IMR-90 (cell line): ENCODE results near the gene RNF223. TPM values are rescaled to one million over a fixed set of nuclear protein-coding genes. Genes with fewer than 3 reads are reported as not detected.

Experiments
- ATAC-seq: fragments of 200-7000 bp; cut with Tn5 transposase; 2 replicates; pipeline ENCODE4 v1.9.1; 2020; ENCODE audit warnings: low read depth, mild to moderate bottlenecking, moderate library complexity
- BruUV-seq: library from RNA; stranded (reverse); fragments of 400-500 nt; replicated peaks from 2 replicates; lab custom pipeline; 2021; lab: Mats Ljungman, UMichigan
- CTCF ChIA-PET: fragments of 300-600 bp; formaldehyde crosslinking; extraction: SDS; loops from one replicate; lab custom pipeline; 2021; ENCODE audit warnings: antibody characterized with exemption; lab: Yijun Ruan, JAX
- POLR2A ChIA-PET: fragments of 300-600 bp; sonication (Branson Sonifier 250); formaldehyde crosslinking; loops from one replicate; lab custom pipeline; 2022; ENCODE audit warnings: antibody characterized with exemption; ENCODE audit not compliant: unreplicated experiment; lab: Charles Lee
- DNase-seq: peaks from one replicate; pipeline ENCODE4 v3.0.0; 2013
- H2AFZ ChIP-seq: replicated peaks from 2 replicates; pipeline ENCODE3; 2013; ENCODE audit warnings: low read length, mild to moderate bottlenecking; ENCODE audit not compliant: poor library complexity
- H2AK5ac ChIP-seq: 2 replicates; pipeline ENCODE4 v1.6.1; 2013; ENCODE audit warnings: low read depth, low read length, inconsistent platforms
- H2AK9ac ChIP-seq: replicated peaks from 2 replicates; pipeline ENCODE3; 2013; ENCODE audit warnings: mild to moderate bottlenecking, low read depth, low read length, moderate library complexity; ENCODE audit not compliant: poor library complexity
- H2BK120ac ChIP-seq: 2 replicates; pipeline ENCODE4 v1.6.1; 2013; ENCODE audit warnings: low read depth, low read length, inconsistent platforms
- H2BK15ac ChIP-seq: 3 replicates; pipeline ENCODE4 v1.6.1; 2013; ENCODE audit warnings: low read depth, low read length, inconsistent platforms
- H2BK20ac ChIP-seq: 2 replicates; pipeline ENCODE4 v1.6.1; 2013; ENCODE audit warnings: low read depth, mild to moderate bottlenecking, inconsistent platforms, low read length, moderate library complexity
- H2BK5ac ChIP-seq: 2 replicates; pipeline ENCODE4 v1.6.1; 2013; ENCODE audit warnings: mild to moderate bottlenecking, low read depth, low read length, inconsistent platforms; ENCODE audit not compliant: poor library complexity, severe bottlenecking
- H3K14ac ChIP-seq: replicated peaks from 2 replicates; pipeline ENCODE4 v1.6.1; 2013; ENCODE audit warnings: low read depth, low read length, inconsistent platforms
- H3K18ac ChIP-seq: 2 replicates; pipeline ENCODE4 v1.6.1; 2013; ENCODE audit warnings: low read depth, low read length, control low read depth
- H3K23ac ChIP-seq: 2 replicates; pipeline ENCODE4 v1.6.1; 2013; ENCODE audit warnings: low read depth, low read length, inconsistent platforms
- H3K27ac ChIP-seq: 2 replicates; pipeline ENCODE4 v1.5.1; 2013; ENCODE audit warnings: mild to moderate bottlenecking, control low read depth, low read length; ENCODE audit not compliant: insufficient read depth
- H3K27me3 ChIP-seq: 2 replicates; pipeline ENCODE4 v1.6.1; 2013; ENCODE audit warnings: low read length; ENCODE audit not compliant: control insufficient read depth, insufficient read depth
- H3K36me3 ChIP-seq: 2 replicates; pipeline ENCODE4 v1.6.1; 2013; ENCODE audit warnings: low read length, mixed read lengths; ENCODE audit not compliant: control insufficient read depth, insufficient read depth
- H3K4ac ChIP-seq: 2 replicates; pipeline ENCODE4 v1.6.1; 2013; ENCODE audit warnings: low read depth, low read length, inconsistent platforms
- H3K4me1 ChIP-seq: 2 replicates; pipeline ENCODE4 v1.6.1; 2013; ENCODE audit warnings: low read length, mixed read lengths; ENCODE audit not compliant: control insufficient read depth, insufficient read depth
- H3K4me2 ChIP-seq: 2 replicates; pipeline ENCODE4 v1.6.1; 2013; ENCODE audit warnings: low read depth, mild to moderate bottlenecking, control low read depth, low read length, moderate library complexity
- H3K4me3 ChIP-seq: 2 replicates; pipeline ENCODE4 v1.5.1; 2013; ENCODE audit warnings: low read depth, mild to moderate bottlenecking, control low read depth, low read length, moderate library complexity; ENCODE audit not compliant: insufficient read depth
- H3K56ac ChIP-seq: 2 replicates; pipeline ENCODE4 v1.6.1; 2013; ENCODE audit warnings: low read length, inconsistent platforms; ENCODE audit not compliant: insufficient read depth; ENCODE audit errors: extremely low read depth
- H3K79me1 ChIP-seq, 2 experiments: 2 replicates each; pipeline ENCODE4 v1.6.1; 2013; ENCODE audit warnings: low read length in 2 of 2, inconsistent platforms in 1 of 2, low read depth in 1 of 2
- H3K9ac ChIP-seq: 2 replicates; pipeline ENCODE4 v1.6.1; 2013; ENCODE audit warnings: low read depth, low read length, control low read depth
- H3K9me1 ChIP-seq: 2 replicates; pipeline ENCODE4 v1.6.1; 2013; ENCODE audit warnings: low read length, inconsistent platforms; ENCODE audit not compliant: insufficient read depth
- H3K9me3 ChIP-seq: 2 replicates; pipeline ENCODE4 v1.6.1; 2013; ENCODE audit warnings: low read length; ENCODE audit not compliant: control insufficient read depth, insufficient read depth
- H4K20me1 ChIP-seq: 2 replicates; pipeline ENCODE4 v1.6.1; 2013; ENCODE audit warnings: low read length, inconsistent platforms; ENCODE audit not compliant: insufficient read depth
- H4K5ac ChIP-seq: 2 replicates; pipeline ENCODE4 v1.6.1; 2013; ENCODE audit warnings: mild to moderate bottlenecking, low read depth, low read length, control low read depth
- H4K8ac ChIP-seq, 2 experiments: 2 replicates each; pipeline ENCODE4 v1.6.1; 2013; ENCODE audit warnings: low read depth in 2 of 2, low read length in 2 of 2, control low read depth in 1 of 2, inconsistent platforms in 1 of 2
- H4K91ac ChIP-seq: 2 replicates; pipeline ENCODE4 v1.6.1; 2013; ENCODE audit warnings: low read depth, low read length, inconsistent platforms; ENCODE audit not compliant: insufficient read depth
- BHLHE40 ChIP-seq: fragments of 150-350 bp; IDR thresholded peaks from 2 replicates; pipeline ENCODE4 v1.6.1; 2016; ENCODE audit warnings: mild to moderate bottlenecking, low read depth, low read length
- CEBPB ChIP-seq: IDR thresholded peaks from 2 replicates; pipeline ENCODE4 v1.6.1; 2012; ENCODE audit warnings: low read depth, low read length, improper control_type of control experiment
- CHD1 ChIP-seq: IDR thresholded peaks from 2 replicates; pipeline ENCODE4 v1.6.1; 2012; ENCODE audit warnings: low read depth, low read length, improper control_type of control experiment
- MAFK ChIP-seq: IDR thresholded peaks from 2 replicates; pipeline ENCODE4 v1.6.1; 2012; ENCODE audit warnings: low read depth, low read length, improper control_type of control experiment
- MXI1 ChIP-seq: IDR thresholded peaks from 2 replicates; pipeline ENCODE4 v1.6.1; 2012; ENCODE audit warnings: low read depth, mild to moderate bottlenecking, low read length, moderate library complexity, borderline replicate concordance
- RCOR1 ChIP-seq: IDR thresholded peaks from 2 replicates; pipeline ENCODE4 v1.6.1; 2012; ENCODE audit warnings: mild to moderate bottlenecking, low read length, improper control_type of control experiment; ENCODE audit not compliant: insufficient replicate concordance
- WGBS, 2 experiments: methylation state at CpG; one replicate each; pipeline versions ENCODE4 v1.1.5 to v1.1.7; 2013; ENCODE audit warnings: missing lambda C conversion rate in 2 of 2; ENCODE audit not compliant: insufficient read length in 1 of 2; ENCODE audit errors: extremely low coverage in 2 of 2; 5-methylcytosine and 5-hydroxymethylcytosine counted together
- dilution Hi-C: fragments of 300-500 bp; cut with HindIII; formaldehyde crosslinking; loops from one replicate; pipeline ENCODE4 v1.14.3; 2018; ENCODE audit warnings: low sequenced_read_pairs; ENCODE audit not compliant: unreplicated experiment
- in situ Hi-C: fragments of 300-500 bp; cut with MboI; formaldehyde crosslinking; loops from 3 replicates; pipeline ENCODE4 v1.14.3; 2019; ENCODE audit warnings: low sequenced_read_pairs, inconsistent platforms, mixed read lengths
- intact Hi-C: fragments of 100-400 bp; cut with micrococcal nuclease; formaldehyde crosslinking; loops from 2 replicates; pipeline ENCODE4 v1.10.0; 2022
- polyA plus RNA-seq, 3 experiments: library from polyadenylated mRNA; depleted of rRNA; stranded (reverse); fragments of >200 nt; gene quantifications; 2 replicates each; pipeline ENCODE4 v1.2.3, GENCODE V29; 2012; ENCODE audit warnings: low replicate concordance in 1 of 3
- total RNA-seq: library from RNA; depleted of rRNA; stranded (reverse); fragments of >200 nt; gene quantifications from 2 replicates; pipeline ENCODE4 v1.2.3, GENCODE V29; 2012
- TF ChIP-seq, protein P1 (sequence below): conservative IDR thresholded peaks from 2 replicates; pipeline ENCODE4 v1.5.1; 2012; ENCODE audit warnings: mild to moderate bottlenecking, low read depth, low read length, improper control_type of control experiment
- TF ChIP-seq, protein P2 (sequence below): fragments of 150-350 bp; IDR thresholded peaks from 2 replicates; pipeline ENCODE4 v1.6.1; 2016; ENCODE audit warnings: low read depth, mild to moderate bottlenecking, low read length, moderate library complexity, borderline replicate concordance

Gene RNF223
- total and polyA plus RNA-seq, 2 of the 4 experiments (the other 2 are of a cell fraction): not detected

DNA sequence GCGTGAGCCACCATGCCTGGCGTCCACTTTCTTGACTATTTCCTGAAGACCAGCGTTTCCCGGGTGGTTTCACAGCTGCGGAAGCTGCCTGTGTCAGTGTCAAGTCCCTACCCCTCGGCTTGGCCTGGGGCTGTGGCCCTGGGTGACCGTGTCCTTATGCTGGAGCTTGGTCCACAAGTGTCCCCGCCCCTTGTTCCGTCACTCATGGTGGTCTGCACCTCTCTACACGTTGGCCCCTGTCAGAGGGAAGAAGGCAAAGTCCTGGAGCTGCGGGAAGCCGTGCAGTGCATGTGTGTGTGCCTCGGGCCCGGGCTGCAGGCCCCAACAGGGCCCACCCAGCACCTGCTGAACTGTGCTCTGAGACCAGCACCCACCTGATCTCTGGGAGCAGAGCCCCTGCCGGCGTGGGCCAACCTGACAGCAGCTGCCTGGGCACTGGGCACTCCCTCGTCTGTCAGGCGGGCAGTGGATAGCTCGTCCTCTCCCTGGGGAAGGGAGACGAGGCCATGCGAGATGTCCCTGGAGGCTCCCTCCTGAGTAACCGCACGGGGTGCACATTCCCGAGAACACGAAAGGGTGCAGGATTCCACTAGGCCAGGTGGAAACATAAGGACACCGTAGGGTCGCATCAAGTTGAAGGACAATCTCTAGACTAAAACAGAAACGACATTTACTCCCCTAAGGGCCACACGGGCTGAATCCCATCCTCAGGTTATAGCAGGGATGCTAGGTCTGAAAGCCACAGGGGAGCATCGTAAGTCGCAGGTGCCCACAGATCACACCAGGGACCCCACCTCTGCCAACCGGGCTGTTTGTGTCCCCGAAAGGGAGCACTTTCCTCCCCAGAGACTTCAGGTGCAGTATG is 44.1 kb upstream of the RNF223 start (continued):
- TF ChIP-seq MXI1 (no peak), RCOR1 (no peak)

DNA sequence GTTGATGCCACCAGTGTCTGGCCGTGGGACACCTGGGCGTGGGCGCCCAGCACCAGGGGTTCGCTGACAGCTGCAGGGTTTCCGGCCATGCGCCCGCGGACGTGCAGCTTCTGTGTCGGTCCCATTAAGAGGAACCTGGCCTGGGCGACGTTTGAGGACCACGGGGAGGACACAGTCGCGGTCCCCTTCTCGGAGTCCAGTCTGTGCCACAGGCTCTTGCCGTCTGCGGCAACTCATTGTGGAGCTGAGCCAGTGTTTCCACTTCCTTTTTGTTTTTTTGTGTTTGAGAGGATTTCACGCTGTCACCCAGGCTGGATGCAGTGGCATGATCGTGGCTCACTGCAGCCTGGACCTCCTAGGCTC is 43.3 kb upstream of the RNF223 start:
- H3K18ac ChIP-seq: no peak overlapping the region
- ChIA-PET POLR2A (no interaction called here), CTCF (no interaction called here)
- H3K56ac ChIP-seq: no peak overlapping the region
- 0 out of 2 replicates have a peak, but pooled peaks cover 3% of the 10 kb centered on the region for H3K36me3 ChIP-seq
- no peak overlapping the region for H4K8ac ChIP-seq
- in situ Hi-C loops: no loop called here
- no peak overlapping the region for H2BK20ac ChIP-seq
- no peak overlapping the region for H3K4me2 ChIP-seq
- peaks cover 5% of the 10 kb centered on the region; the same call in 1 of the 2 replicates for H3K9me3 ChIP-seq
- TF ChIP-seq CEBPB: no peak
- TF ChIP-seq, protein P1, sequence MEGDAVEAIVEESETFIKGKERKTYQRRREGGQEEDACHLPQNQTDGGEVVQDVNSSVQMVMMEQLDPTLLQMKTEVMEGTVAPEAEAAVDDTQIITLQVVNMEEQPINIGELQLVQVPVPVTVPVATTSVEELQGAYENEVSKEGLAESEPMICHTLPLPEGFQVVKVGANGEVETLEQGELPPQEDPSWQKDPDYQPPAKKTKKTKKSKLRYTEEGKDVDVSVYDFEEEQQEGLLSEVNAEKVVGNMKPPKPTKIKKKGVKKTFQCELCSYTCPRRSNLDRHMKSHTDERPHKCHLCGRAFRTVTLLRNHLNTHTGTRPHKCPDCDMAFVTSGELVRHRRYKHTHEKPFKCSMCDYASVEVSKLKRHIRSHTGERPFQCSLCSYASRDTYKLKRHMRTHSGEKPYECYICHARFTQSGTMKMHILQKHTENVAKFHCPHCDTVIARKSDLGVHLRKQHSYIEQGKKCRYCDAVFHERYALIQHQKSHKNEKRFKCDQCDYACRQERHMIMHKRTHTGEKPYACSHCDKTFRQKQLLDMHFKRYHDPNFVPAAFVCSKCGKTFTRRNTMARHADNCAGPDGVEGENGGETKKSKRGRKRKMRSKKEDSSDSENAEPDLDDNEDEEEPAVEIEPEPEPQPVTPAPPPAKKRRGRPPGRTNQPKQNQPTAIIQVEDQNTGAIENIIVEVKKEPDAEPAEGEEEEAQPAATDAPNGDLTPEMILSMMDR: no peak
- no peak for TF ChIP-seq CHD1
- no peak for TF ChIP-seq BHLHE40
- TF ChIP-seq, protein P2, sequence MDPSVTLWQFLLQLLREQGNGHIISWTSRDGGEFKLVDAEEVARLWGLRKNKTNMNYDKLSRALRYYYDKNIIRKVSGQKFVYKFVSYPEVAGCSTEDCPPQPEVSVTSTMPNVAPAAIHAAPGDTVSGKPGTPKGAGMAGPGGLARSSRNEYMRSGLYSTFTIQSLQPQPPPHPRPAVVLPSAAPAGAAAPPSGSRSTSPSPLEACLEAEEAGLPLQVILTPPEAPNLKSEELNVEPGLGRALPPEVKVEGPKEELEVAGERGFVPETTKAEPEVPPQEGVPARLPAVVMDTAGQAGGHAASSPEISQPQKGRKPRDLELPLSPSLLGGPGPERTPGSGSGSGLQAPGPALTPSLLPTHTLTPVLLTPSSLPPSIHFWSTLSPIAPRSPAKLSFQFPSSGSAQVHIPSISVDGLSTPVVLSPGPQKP: no peak
- TF ChIP-seq MAFK: no peak
- no peak for TF ChIP-seq RCOR1
- TF ChIP-seq MXI1: no peak
- no peak overlapping the region for H4K91ac ChIP-seq
- peaks cover 6 to 19% of the 10 kb centered on the region in 2 experiments for H3K79me1 ChIP-seq
- no peaks in the 10 kb centered on the region for H3K9me1 ChIP-seq
- H3K27me3 ChIP-seq: no peaks in the 10 kb centered on the region; the same call in 1 of the 2 replicates
- H2AFZ ChIP-seq: no peak overlapping the region
- no peak overlapping the region for H2BK120ac ChIP-seq
- H3K4me1 ChIP-seq: 0 out of 2 replicates have a peak, but pooled peaks cover 1% of the 10 kb centered on the region
- DNase-seq (no peak), ATAC-seq (no peak)
- H4K5ac ChIP-seq: no peak overlapping the region
- H2AK5ac ChIP-seq: no peak overlapping the region
- no peak overlapping the region for H3K4ac ChIP-seq
- H3K14ac ChIP-seq: no peak overlapping the region
- H4K20me1 ChIP-seq: no peaks in the 10 kb centered on the region
- H2BK15ac ChIP-seq: no peak overlapping the region
- H3K9ac ChIP-seq: no peak overlapping the region
- intact Hi-C loops: loop anchor here (5.0 kb wide), 1 partner anchor 85 kb away; no protein-coding TSS in a partner anchor
- WGBS, 2 experiments: 81% methylated on average over 16 of the region's 20 CpGs; no CpG with 5 or more reads in 1 of the 2 experiments
- H3K23ac ChIP-seq: no peak overlapping the region
- H3K4me3 ChIP-seq: no peak overlapping the region
- BruUV-seq: no TSS peak
- H2AK9ac ChIP-seq: no peak overlapping the region
- dilution Hi-C loops: no loop called here
- no peak overlapping the region for H2BK5ac ChIP-seq
- H3K27ac ChIP-seq: no peak overlapping the region
